Astrocyte of the spinal cord (primary cell): Measurements from ENCODE around the gene MRPS14.
"Not testable (repeated sequence)": the region's sequence is repeated elsewhere in the genome, so short reads cannot be mapped to it uniquely, and the experiment has no call there.

ENCODE experiments used
- DNase-seq: peaks from one replicate; pipeline ENCODE4 v3.0.0; 2011; ENCODE audit warnings: low read depth, low spot score
- H3K4me3 ChIP-seq: 2 replicates; pipeline ENCODE4 v1.5.1; 2011; ENCODE audit warnings: low read depth, mild to moderate bottlenecking, low read length, moderate library complexity
- in situ Hi-C: cut with HindIII; loops from 2 replicates; pipeline ENCODE4 v1.10.0; 2017; ENCODE audit warnings: low sequenced_read_pairs
- TF ChIP-seq, protein P1 (sequence below): IDR thresholded peaks from 2 replicates; pipeline ENCODE4 v1.5.1; 2012; ENCODE audit warnings: low read depth, mild to moderate bottlenecking, low read length, inconsistent platforms

MRPS14 gene

DNA sequence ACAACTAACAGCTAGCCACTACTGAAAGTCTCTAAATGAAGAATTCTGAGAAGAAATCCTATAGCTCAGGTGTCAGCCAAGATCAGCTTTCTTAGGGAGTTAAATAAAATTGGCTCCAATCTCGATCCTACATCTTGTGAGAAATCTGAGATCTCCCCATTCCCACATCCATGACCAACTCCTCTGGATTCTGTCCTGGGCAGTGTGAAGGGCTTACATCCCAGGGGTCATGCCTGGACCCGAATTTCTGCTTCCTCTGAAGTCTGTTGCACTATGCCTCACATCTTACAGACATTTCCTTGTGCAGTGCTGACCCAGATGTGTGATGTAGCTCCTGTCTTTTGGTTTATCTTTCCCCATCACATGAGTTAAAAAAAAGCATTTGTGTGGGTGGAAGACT is 39.6 kb upstream of the MRPS14 start:
- TF ChIP-seq, protein P1, sequence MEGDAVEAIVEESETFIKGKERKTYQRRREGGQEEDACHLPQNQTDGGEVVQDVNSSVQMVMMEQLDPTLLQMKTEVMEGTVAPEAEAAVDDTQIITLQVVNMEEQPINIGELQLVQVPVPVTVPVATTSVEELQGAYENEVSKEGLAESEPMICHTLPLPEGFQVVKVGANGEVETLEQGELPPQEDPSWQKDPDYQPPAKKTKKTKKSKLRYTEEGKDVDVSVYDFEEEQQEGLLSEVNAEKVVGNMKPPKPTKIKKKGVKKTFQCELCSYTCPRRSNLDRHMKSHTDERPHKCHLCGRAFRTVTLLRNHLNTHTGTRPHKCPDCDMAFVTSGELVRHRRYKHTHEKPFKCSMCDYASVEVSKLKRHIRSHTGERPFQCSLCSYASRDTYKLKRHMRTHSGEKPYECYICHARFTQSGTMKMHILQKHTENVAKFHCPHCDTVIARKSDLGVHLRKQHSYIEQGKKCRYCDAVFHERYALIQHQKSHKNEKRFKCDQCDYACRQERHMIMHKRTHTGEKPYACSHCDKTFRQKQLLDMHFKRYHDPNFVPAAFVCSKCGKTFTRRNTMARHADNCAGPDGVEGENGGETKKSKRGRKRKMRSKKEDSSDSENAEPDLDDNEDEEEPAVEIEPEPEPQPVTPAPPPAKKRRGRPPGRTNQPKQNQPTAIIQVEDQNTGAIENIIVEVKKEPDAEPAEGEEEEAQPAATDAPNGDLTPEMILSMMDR = no peak
- in situ Hi-C loops = no loop called here
- no peak for DNase-seq
- H3K4me3 ChIP-seq = no peak overlapping the region

DNA sequence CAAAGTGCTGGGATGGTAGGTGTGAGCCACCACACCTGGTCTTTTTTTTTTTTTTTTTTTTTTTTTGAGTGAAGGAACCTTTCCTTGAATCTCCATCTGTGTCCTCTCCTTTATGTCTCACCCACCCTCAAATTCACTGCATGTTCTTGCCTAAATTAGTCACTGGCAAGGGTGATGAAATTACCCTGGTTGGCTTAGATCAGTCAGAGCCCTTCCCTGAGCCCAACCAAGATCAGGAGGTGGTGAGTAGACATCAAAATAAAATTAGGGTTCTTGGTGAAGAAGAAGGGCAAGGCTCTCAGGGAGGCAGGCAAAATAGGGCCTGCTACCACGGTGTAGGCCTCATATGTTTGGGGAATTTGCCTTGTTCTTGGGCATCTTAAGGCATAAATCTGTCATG is 39.1 kb upstream of the MRPS14 start:
- no peak for DNase-seq
- H3K4me3 ChIP-seq = no peak overlapping the region
- TF ChIP-seq, protein P1 = no peak
- in situ Hi-C loops = no loop called here

DNA sequence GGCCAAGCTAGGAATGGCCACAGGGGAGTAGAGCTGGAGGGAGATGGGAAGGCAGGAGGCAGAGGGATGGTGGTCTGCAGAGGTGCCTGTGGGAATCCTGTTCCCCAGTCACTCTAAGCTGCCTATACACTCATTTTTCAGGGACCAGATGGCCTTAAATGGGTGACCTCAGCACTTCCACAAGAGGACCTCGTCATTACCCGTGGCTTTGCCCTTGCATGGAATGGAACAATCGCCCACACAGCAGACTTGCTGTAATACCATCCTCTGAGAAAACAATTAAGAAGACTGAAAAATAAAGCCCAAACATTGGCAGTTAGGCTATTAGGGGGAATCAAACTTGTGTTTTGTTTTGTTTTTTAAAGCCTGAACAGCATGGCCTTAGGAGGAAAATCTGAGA is 31.5 kb upstream of the MRPS14 start:
- no peak overlapping the region for H3K4me3 ChIP-seq
- DNase-seq = no peak
- TF ChIP-seq, protein P1 = no peak
- in situ Hi-C loops = no loop called here

DNA sequence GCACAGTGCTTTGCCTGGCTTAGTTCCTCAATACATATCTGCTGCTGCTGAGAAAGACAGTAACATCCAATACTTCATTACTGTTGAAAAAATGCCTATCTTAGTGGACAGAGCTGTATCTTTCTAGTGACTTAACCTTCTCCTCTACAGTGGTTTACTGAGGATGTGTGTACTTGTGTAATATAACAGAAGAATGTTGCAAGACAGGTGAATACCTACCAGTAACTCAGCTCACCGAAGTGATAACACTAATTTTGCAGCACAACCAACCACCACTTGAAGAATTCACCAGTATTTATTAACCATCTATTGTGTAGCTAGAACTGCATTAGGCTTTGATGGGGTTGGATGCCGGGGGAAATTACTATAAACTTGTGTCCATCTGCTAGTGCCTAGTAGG is 27.8 kb upstream of the MRPS14 start:
- in situ Hi-C loops = no loop called here
- H3K4me3 ChIP-seq = no peak overlapping the region
- DNase-seq = no peak
- TF ChIP-seq, protein P1 = no peak

DNA sequence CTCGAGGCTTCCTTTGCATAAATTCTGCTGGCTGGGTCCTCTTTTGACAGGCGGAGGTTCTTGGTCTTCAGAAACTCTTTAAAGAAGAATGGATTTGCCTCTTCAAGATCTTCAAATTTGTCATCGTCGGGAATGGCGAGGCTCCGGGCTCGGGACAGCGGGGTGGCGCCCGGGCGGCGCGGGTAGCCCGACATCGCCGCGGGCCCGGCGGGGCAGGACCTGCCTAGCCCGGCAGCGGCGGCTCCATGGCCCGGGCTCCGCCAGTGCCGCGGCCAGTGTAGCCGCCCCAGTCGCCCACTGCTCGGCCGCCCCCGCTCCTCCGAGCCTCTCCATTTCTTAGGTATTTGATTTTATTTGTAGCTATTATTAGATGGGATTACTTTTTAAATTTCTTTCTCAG is 22.3 kb upstream of the MRPS14 start:
- in situ Hi-C loops = no loop called here
- DNase-seq = no peak
- H3K4me3 ChIP-seq = no peak overlapping the region
- TF ChIP-seq, protein P1 = no peak

DNA sequence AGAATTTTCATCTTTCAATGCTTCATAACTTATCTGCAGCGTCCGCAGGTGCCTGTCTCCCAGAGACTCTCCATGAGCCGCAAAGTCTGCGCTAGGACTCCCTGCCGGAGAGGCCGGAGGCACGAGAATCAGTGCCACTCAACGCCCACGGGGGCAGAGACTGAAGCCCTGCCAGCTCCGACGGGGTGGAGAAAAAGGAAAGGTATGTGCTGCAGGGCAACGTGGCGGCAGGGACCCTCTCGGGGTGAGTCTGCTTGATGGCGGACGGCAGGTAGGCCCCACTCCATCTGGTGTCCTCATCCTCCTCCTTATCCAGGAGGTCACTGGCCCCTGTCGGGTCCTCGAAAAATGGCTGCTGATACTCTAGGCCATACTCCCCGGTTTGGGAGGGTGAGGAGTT is 21.9 kb upstream of the MRPS14 start:
- in situ Hi-C loops = no loop called here
- TF ChIP-seq, protein P1 = no peak
- DNase-seq = no peak
- no peak overlapping the region for H3K4me3 ChIP-seq

DNA sequence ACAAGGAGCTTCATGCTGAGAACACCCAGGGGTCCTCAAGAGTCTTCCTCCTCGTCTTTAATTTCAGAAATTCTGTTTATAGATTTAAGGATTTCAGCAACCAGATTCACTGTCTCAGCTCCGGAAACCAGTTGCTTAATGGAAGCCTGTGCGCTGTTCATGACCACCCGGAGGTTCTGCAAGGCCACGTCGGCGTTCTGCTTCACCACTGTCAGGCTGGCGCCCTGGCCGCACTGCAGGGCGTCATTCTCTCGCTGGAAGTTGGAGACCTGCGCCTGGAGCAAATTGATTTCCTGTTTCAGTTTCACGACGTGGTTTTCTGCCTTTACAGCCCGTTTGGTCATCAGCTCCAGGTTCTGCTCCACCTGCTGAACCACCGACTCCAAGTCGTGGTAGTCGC is 21.4 kb upstream of the MRPS14 start:
- H3K4me3 ChIP-seq, DNase-seq, in situ Hi-C loops: not testable (repeated sequence)
